ENCODE data around the gene EPB41L3.

DNA sequence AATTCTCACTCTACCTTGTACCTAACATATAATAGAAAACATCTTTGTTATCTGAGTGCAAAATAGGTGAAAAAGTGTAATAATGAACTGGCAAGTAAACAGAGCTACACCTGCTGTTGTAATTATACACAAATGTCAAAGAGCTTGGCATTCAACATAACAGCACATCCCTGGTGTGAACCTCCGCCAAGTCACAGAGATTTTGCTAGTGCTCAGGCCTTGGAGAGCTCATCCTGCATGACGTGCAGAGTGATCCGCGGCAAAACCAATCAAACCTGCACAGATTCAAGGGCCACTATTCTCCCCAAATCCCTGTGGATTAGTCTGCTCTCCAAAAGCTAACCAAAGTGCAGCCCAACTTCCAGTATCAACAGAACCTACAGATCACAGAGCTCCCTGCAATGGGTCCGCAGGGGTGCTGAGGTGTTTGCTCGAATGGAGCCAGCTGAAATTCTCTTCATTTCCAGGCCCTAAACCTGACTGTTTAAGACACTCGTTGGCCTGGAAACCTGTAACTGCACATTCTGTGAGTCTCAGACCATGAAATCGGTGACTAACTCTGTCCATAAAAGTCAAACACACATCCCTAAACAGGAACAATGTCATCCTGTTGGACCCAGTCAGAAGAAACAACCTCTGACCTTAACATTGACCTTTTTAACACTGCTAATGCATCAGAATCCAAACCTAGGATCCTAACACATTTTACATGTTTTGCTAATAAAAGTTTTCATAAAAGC is 111.8 kb downstream of the EPB41L3 start:
- TF ChIP-seq, protein P1, sequence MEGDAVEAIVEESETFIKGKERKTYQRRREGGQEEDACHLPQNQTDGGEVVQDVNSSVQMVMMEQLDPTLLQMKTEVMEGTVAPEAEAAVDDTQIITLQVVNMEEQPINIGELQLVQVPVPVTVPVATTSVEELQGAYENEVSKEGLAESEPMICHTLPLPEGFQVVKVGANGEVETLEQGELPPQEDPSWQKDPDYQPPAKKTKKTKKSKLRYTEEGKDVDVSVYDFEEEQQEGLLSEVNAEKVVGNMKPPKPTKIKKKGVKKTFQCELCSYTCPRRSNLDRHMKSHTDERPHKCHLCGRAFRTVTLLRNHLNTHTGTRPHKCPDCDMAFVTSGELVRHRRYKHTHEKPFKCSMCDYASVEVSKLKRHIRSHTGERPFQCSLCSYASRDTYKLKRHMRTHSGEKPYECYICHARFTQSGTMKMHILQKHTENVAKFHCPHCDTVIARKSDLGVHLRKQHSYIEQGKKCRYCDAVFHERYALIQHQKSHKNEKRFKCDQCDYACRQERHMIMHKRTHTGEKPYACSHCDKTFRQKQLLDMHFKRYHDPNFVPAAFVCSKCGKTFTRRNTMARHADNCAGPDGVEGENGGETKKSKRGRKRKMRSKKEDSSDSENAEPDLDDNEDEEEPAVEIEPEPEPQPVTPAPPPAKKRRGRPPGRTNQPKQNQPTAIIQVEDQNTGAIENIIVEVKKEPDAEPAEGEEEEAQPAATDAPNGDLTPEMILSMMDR (IDR thresholded peaks at IDR 0.05), result no peak
- TF ChIP-seq POLR2A (IDR thresholded peaks at IDR 0.05), result no peak
